Measurements from ENCODE around the gene NUBP2.
A peak's percentile ranks its signal among the peaks of the same experiment; 100 is the strongest.

The NUBP2 gene, protein sequence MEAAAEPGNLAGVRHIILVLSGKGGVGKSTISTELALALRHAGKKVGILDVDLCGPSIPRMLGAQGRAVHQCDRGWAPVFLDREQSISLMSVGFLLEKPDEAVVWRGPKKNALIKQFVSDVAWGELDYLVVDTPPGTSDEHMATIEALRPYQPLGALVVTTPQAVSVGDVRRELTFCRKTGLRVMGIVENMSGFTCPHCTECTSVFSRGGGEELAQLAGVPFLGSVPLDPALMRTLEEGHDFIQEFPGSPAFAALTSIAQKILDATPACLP

DNA sequence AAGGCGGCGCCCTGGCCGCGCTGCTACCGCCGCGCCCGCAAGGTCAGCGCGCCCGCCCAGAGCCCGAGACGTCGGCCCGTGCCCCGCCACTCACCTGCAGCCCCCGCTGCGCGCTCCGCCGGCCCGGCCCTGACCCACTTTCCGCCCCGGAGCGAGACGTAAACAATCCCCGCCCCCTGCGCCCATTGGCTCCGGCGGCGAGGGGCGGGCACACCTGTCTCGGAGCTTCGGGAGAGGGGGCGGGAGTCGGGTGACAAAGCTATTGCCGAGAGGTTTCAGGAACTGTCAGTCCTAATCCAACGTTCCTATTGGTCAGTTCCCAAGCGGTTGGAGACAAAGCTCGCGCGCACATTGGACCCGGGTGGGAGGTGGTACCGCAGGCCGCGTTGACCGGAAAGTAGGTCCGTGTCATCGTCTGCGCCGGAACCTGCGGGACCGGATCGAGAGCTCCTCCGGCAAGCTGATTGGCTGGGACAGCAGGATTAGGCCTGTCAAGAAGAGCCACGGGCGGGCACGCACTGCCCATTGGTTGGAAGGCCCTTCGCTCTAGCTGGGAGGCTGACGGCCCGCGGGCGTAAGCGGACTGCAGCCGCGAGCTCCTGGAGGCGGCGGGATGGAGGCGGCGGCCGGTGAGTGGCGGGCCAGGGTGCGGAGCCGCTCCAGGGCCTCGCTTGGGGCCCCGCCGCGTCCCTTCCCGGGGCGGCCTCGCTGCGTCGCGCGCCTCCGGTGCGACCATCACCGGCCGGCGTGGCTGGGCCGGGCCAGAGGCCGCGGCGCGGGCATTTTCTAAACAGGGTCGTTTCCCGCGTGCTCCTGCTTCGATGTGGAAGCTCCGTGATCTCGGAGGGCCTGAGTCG is at the start of gene NUBP2, which contains the start of gene SPSB3:
NUBP2 (plus strand) TSS at position 553 of the 857 bp plus-strand sequence; CDS start at position 614, 61 bp downstream.
SPSB3 (minus strand) TSS at position 164 of the 857 bp plus-strand sequence. CDS start 1,088 bp downstream, outside the sequence.
- peak; percentile 87 to 97 for DNase-seq

DNA sequence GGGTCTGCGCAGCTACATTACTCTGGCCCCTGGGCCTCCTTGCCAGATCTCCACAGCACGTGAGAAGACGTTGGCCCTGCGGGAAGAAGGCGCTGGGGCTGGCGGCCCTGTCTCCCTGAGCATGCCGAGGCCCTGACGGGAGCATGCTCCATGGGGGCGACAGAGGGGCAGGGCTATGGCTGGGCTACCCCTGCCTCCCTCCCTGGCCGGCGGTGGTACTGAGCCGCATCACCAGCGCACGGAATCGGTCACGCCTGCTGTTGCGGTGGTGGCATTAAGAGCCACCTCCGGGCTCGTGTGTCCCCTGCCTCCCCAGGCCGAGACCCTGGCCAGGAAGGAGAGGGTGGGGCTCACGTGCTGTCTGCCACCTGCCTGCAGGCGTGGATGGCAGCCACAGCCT is 48.6 kb upstream of the NUBP2 start:
- no peak for DNase-seq

DNA sequence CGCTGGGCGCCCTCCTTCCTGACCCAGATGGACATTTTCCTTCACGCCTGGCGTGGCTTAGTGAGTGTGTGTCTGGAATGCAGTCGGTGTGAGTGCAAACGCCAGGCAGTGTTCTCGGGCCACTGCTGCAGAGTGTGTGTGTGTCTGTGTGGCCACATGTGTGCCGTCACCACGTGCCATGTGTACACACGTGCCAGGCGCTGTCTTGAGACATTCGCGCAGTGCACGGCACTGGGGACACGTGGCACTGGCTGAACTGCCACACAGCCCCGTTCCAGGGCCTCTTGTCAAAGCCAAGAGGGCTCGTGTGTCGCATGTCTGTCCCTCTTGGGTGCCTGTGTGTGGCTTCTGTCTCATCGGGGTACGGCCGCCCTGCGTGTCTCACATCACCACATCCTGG is 47.9 kb upstream of the NUBP2 start:
- DNase-seq = no peak

DNA sequence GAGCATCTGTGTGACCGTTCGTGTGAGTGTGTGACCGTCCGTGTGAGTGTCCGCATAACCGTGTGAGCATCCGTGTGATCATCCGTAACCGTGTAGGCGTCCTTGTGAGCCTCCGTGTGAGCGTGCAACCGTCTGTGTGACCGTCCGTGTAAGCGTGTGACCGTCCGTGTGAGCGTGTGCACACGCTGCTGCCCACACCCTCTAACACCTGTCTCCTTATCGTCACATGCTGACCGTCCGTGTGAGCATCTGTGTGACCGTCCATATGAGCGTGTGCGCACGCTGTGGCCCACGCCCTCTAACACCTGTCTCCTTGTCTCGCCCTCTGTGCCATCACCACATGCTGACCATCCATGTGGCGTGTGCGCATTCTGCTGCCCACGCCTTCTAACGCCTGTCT is 42.5 kb upstream of the NUBP2 start:
- DNase-seq = no peak

DNA sequence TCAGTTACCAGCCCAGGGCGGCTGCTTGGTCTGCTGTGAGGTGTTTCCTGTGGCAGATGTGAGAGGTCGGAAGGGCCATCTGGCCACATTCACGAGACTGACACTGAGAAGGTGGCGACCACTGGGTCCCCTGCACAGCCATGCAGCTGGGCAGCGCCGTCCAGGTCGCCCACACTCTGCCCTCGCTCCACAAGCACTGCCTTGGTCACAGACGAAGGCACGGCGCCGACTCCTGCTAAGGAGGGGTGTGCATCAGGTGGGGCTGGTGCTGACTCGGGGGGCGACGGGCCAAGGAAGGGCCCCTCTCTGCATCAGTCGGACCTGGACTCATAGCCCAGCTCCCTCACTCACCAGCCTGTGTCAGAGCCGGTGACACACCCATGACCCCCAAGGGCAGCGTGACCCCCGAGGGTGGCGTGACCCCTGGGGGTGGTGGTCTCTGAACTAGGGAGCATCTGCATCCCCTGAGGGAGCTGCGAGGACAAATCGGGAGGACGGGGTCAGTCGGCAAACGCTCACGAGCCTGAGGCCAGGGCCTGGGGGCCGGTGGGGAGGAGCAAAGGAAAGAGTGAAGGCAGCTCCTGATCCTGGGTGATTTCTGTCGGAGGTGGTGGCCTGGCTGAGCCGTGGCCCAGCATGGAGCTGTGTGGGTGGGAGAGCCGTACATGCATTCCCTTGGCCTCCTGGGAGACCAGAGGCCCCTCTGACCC is 41.8 kb upstream of the NUBP2 start:
- no peak for DNase-seq

DNA sequence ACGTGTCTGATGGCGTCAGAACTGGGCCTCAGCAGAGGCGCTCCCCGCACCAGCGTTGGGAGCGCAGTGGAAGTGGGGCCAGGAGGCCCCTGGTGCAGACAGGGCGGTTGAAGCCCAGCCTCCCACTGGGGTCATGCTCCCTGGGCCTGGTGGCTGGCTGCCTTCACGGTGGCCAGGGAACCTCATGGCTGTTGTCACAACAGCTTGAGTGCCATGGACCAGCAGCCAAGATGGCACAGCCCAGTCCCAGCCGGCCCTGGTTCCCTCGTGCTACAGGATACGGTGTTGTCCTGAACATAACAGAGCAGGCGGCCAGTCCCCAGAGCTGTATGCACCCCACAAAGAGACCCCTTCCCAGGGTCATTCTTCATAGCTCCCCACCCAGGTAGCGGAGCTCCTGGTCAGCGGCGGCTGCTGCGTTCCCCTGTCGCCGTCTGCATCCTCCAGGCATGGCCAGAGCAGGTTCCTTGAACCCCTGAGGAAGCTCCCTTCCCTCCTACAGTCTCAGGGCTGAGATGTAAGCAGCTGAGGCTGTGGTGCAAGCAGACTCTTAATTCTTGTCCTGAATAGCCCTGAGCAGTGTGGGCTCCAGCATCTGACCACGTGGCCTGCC is 41.1 kb upstream of the NUBP2 start:
- no peak for DNase-seq

DNA sequence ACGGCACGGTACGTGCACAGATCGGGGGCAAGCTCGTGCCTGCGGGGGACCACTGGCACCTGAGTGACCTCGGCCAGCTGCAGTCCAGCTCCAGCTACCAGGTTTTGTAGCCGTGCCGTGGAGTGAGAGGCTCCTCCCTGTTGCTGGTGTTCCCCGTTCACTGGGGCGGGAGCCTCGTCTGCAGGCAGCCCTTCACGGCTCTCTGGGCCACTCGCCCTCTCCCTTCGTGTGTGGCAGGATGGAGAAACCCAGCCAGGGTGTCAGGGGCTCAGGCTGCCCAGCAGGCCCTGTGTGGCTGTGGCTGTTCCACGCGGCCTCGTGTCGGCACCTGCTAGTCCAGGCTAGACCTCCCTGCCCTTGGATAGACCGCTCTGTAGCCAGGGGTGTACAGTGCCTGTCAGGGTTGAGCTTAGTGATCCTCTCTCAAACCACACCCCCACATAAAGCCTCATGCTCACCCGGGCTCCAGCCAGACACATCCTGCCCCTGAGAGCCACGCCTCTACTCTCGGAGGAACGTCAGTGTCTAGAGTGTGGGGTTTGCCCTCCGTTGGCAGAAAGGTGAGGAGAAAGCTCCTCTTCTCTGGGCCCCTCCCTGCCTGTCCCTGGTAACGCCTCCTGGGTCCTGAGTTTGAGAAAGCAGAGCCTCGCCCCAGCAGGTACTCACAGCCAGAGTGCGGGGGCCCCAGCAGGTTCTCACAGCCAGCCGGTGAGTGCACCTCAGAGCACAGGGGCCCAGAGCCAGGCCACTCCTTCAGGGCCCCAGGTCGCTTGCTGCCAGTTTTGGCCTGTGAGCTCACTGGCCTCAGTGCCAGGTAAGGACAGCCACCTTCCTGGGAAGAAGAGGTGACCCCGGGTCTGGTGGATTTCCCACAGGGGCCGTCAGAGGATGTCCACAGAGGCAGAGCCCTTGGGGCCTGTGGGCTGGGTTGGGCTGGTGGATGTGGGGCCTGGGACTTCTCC is 39.1 kb upstream of the NUBP2 start:
- no peak for DNase-seq

DNA sequence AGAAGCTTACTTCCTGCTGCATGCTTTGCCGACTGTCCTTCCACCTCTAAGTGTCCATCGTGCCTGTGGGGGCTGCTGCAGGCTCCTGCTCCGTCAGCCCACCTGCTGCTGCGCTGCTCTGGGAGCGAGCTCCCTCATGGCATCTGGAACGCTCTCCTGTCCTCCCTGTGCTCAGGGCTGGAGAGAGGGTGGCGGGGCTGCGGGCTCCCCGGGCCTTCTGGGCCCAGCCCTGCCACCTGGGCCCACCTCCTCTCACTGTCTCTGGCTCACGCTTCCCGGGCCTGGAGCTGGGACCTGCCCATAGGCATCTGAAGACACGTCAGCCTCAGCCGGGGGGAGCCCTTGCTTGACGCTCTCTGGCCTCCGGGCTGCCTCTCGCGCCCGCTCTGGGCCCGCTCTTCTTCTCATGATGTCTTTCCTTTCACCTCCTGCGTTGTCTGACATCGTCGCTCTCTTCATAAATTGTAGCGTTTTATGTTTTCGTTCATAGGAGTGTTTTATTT is 38.4 kb upstream of the NUBP2 start:
- DNase-seq = no peak

DNA sequence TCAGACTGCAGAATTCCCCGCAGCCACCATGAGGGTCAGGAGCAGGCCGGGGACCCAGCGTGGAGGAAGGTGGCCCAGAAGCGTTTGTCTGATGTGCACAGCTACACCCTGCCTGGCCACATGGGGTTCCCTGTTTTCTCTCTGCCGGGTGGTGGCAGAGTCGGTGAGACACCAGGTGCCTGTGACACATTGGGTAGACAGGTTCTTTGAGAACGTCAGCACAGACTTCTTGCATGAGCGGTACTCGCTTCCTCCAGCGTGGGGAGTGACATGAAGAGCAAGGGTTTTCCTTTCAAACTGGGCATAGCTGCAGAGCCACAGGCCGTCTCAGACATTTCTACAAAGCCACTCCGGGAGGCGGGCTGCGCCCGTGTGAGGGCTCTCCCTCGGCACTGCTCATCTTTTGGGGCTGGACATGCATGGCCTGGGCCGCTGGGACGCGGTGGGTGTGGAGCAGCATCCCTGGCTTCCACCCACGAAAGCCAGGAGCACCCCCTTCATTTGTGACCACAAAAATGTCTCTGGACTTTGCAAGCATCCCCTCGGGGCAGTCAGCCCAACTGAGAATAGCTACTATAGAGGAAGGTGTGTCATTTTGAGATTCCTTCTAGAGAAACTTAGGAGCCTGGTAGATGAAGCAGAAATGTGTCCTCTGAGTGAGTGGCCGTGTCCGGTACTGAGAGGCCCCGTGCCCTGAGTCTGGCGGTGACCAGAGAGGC is 37.4 kb upstream of the NUBP2 start:
- peak in 1 of 2 experiments; percentile 52 for DNase-seq

DNA sequence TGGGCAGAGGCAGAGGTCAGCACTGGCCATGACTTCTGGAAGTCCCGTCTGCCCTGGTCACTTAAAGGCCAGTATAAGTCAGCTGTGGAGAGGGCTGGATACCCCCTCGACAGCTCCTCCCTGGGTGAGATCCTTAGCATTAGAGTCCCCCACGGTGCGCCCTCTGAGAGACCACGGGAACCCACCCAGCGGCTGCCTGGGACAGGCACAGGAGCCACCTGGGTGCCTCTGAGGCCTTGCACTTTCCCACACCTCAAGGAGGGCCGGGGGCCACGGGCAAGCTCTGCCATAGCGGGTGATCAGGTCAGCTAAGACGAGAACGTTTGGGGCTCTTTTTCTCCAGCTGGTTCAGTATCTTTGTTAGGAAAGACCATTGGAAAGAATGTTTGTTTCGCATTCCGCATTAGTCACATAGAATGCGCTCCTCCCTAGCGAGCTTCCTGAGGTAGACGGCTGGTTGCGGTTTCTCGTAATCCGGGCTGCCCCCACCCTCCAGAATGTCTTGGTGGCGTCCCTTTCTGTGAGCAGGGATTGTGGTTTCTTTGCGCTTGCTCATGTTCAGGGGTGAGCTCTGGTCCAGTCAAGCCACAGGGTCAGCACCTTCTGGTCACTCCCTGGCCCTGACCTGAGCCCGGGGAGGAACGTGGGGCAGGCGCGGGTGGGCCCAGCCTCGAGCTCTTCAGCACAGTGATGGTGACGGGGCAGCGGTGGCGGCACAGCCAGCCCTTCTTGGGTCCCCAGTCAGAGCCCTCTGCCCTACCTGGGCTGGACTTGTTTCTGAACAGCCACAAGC is 36.7 kb upstream of the NUBP2 start:
- DNase-seq = peak; percentile 53 to 88

DNA sequence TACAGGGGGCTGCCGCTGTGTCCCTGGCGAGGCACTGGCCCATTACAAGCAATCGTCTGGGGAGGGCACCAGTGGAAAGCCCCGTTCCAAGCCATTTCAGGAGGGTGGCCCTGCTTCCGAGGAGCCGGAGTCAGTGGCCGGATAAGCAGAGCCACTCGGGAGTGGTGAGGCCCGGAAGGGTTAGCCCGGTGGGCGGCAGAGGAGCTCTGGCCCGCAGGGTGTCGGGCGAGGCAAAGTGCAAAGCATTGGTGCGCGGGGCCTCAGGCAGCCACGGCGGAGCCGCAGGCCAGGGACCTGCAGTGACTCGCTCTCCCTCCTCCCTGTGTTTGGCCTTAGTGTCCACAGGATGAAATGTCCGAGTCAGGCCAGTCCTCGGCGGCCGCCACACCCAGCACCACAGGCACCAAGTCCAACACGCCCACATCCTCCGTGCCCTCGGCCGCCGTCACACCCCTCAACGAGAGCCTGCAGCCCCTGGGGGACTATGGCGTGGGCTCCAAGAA is 36.0 kb upstream of the NUBP2 start:
- DNase-seq = no peak

DNA sequence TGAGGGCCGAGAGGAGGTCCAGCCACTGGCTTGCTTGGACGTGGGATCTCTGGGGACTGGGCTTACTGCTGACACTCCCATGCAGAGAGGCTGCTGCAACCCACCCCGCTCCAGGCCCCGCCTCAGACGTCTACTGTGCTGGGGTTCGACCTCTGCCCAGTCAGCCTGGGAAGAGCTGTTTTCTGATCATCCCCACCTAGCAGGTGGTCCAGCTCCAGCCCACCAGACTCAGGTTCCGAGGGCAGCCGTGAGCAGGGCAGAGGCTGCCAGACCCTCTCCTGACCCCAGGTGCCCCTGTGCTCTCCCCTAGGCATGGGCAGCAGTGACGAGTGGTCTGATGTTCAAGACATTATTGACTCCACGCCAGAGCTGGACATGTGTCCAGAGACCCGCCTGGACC is 34.8 kb upstream of the NUBP2 start:
- DNase-seq = no peak

DNA sequence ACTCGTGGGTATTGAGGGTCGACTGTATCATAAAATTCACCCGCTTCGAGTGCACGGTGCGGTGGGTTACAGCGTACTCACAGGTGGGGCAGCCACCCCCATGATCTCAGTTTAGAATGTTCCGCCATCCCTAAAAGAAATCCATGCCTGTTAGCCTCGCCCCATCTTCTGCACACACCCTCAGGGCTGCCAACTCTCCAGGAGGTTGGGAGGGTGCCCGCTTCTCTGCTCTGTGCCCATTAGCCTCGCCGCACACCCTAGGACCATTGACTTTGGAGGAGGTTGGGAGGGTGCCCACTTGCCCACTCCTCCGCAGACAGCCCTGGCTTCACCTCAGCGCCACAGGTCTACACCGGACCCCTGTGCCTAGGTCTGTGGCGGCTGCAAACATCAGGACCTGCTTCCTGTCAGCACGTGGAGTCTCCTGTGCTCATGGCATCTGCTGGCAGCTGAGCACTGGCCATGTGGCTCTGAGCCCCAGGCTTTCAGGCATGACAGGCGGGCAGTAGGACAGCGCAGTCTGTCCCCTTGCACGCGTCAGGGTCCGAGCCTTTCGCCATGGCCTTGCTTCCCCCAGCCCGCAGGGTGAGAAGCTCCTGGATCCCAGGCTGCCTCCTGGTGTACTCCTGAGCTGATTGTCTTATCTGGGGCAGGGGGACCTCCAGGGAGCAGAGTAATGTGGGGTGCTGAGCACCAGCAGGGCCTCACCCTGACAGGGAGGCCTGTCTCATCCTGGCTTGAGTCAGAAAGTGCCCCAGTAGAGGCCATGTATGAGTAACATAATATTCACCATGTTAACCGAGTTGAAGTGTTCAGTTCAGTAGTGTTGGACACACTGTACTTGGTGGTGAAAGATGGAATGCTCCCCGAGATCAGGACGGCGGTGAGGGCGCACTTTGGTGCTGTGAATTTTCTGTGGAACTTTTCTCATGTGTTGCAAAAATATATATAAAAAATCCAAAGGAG is 33.3 kb upstream of the NUBP2 start:
- DNase-seq = no peak

DNA sequence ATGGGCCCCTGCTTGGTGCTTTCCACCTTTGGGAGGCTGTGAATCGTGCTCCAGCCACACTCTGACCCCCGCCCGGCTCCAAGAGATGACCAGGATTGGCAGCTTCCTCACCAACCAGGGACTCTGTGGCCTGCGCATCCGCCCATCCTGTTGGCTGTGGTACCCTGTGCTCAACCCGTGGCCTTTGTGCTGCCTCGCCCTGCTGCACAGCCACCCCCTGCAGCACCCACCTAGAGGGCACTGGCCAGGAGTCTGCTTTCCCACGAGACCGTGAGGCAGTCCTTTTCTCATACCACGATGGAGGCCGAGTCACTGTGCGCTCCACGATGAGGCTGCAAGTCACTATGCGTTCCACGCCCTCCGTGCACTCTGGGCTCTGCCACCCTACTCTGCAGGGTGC is 30.8 kb upstream of the NUBP2 start:
- no peak for DNase-seq

DNA sequence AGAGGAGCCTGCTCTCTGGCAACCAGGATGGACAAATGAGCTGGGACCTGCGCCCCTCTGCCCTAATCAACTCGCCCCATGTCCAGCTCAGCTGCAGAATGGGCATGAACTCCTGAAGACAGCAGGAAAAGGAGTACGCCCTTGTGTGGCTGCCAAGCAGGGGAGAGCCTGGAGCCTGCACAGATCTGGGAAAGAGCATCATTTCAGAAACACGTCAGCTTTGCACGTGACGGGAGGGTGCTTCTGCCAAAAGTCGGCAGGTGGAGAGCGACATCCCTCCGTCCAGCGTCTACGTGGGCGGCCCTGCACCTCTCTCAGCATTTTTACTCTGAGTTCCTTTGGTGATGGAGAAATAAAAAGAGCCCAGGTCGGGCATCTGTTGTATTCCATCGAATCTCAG is 29.9 kb upstream of the NUBP2 start:
- no peak for DNase-seq

DNA sequence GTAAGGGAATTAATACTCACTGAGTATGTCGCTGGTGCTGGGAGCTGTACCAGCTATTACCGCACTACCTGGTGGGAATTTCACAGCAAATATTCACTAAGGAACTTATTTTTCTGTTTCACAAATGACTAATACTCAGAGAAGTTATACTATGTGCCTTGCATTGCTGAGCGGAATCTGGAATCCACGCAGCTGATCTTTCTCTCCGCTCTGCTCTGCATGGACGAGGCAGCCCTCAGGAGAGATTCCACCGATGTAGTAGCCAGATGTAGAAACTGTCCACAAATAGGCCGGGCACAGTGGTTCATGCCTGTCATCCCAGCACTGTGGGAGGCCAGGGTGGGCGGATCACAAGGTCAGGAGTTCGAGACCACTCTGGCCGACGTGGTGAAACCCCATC is 28.6 kb upstream of the NUBP2 start:
- DNase-seq = no peak

DNA sequence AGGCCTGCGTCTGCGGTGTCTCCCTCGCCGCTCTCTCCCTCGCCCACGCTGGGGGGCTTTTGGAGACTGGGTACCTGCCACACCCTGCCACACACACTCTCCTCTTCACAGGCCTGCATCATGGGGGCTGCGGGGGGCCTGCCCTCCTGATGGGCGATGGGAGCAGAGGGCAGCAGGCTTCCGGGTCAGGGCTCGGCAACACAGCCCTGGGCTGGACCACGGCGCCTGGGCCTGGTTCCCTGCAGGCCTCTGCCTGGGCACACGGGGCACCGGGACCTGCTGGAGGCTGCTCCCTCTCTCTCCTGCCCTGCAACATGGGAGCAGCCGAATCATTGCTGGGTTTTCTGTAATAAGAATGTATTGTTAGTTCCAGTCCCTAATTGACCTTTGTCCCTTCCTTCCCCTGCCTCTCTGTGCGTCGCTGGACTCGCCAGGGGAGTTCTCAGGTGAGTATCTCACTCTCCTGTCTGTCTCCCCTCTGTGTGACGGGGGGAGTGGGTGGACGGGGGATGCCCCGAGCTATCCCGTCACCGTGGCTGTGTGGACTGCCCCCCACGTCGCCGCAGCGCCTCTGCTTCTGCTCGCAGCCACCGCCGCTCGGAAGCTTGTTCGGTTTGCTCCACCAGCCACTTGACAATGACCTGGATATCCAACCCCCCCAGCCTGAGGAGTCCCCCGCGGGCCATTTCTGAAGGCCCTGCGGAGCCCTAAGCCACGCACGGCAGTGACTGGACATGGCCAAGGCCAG is 24.9 kb upstream of the NUBP2 start:
- DNase-seq = no peak

DNA sequence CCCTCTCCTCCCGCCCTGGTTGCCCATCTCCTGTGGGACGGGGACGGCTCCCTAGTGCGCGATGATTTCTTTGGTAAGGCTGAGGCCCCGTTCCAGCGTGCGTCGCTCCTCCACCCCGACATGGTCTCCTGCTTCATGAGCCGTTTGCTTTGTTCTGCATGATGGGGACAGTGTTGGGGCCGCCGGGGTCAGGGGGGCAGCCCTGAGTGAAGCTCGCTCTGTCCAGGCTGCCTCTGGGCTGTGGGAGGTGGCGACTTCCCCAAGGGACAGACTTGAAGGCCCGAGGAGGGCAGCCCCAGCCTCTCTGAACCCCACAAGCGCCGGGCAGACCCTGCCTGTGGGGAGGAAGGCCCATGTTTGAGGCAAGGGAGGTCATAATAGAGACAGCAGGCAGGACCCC is 23.8 kb upstream of the NUBP2 start:
- no peak for DNase-seq

All from SW 1271 (cell line).